HCT116 (cell line): ENCODE measurements around the gene FOXM1. TPM values are rescaled to one million over a fixed set of nuclear protein-coding genes. Genes with fewer than 3 reads are reported as not detected.
A peak's percentile ranks its signal among the peaks of the same experiment; 100 is the strongest.

Source experiments
- ATAC-seq: fragments of 200-7000 bp; cut with Tn5 transposase; 2 replicates; pipeline ENCODE4 v1.9.1; 2020; ENCODE audit warnings: mild to moderate bottlenecking, moderate library complexity
- BruUV-seq: library from RNA; stranded (reverse); fragments of 400-500 nt; replicated peaks from 2 replicates; lab custom pipeline; 2021; lab: Mats Ljungman, UMichigan
- CTCF ChIA-PET: fragments of 300-600 bp; sonication (Branson Sonifier 250); formaldehyde crosslinking; loops from one replicate; lab custom pipeline; 2021; ENCODE audit warnings: antibody characterized with exemption; lab: Charles Lee
- POLR2A ChIA-PET: fragments of 300-600, 350-600 bp; sonication (Branson Sonifier 250); formaldehyde crosslinking; loops from one replicate; lab custom pipeline; 2021; ENCODE audit warnings: antibody characterized with exemption; lab: Charles Lee
- RAD21 ChIA-PET, 2 experiments: fragments of 300-600 bp; sonication (Branson Sonifier 250); formaldehyde crosslinking; loops; one replicate each; lab custom pipeline; 2023; ENCODE audit warnings: low total read pairs in 2 of 2; ENCODE audit not compliant: uncharacterized antibody in 2 of 2, unreplicated experiment in 2 of 2, low non-redundant PET in 1 of 2; lab: Charles Lee
- DNase-seq: peaks from one replicate; pipeline ENCODE4 v3.0.0-alpha.2; 2010; ENCODE audit warnings: low read depth, low spot score
- H2AFZ ChIP-seq: fragments of 200-600 bp; shearing (Covaris generic), sonication (generic); 2 replicates; pipeline ENCODE4 v1.6.1; 2017; ENCODE audit warnings: low read depth, mixed run types, mixed read lengths, antibody characterized with exemption, low read length; ENCODE audit not compliant: poor library complexity, severe bottlenecking
- H3K27ac ChIP-seq: 2 replicates; pipeline ENCODE4 v1.5.1; 2012; ENCODE audit warnings: low read depth, low read length
- H3K27me3 ChIP-seq: fragments of 200-600 bp; sonication (generic); 2 replicates; pipeline ENCODE4 v1.6.1; 2016; ENCODE audit warnings: mixed run types, low read length, mixed read lengths; ENCODE audit not compliant: insufficient read depth
- H3K36me3 ChIP-seq, 2 experiments: fragments of 200-500 bp in 1 of 2; fragments of 200-600 bp in 1 of 2; sonication (Bioruptor generic) in 1 of 2; sonication (generic) in 1 of 2; 2 replicates each; pipeline versions ENCODE4 v1.5.1 to v1.6.1; 2014 to 2016; ENCODE audit warnings: low read length in 2 of 2, inconsistent platforms in 1 of 2, mixed read lengths in 1 of 2, mixed run types in 1 of 2; ENCODE audit not compliant: insufficient read depth in 2 of 2, control insufficient read depth in 1 of 2
- H3K4me1 ChIP-seq, 2 experiments: fragments of 200-600 bp in 1 of 2; sonication (generic) in 1 of 2; 2 replicates each; pipeline versions ENCODE4 v1.5.1 to v1.6.1; 2012 to 2017; ENCODE audit warnings: low read length in 2 of 2, inconsistent platforms in 1 of 2, mild to moderate bottlenecking in 1 of 2, mixed read lengths in 1 of 2, mixed run types in 1 of 2, moderate library complexity in 1 of 2; ENCODE audit not compliant: insufficient read depth in 2 of 2, control insufficient read depth in 1 of 2
- H3K4me2 ChIP-seq: fragments of 200-600 bp; sonication (generic); 2 replicates; pipeline ENCODE4 v1.6.1; 2017; ENCODE audit warnings: mixed run types, low read length, mixed read lengths
- H3K4me3 ChIP-seq, 2 experiments: fragments of 200-600 bp in 1 of 2; sonication (generic) in 1 of 2; replicated peaks in 1 of 2; 2 replicates each; pipeline ENCODE4 v1.5.1; 2011 to 2016; ENCODE audit warnings: low read length in 2 of 2, control low read depth in 1 of 2, low read depth in 1 of 2, mild to moderate bottlenecking in 1 of 2, mixed read lengths in 1 of 2, mixed run types in 1 of 2
- H3K79me2 ChIP-seq: fragments of 200-600 bp; sonication (generic); 2 replicates; pipeline ENCODE4 v1.6.1; 2017; ENCODE audit warnings: mild to moderate bottlenecking, mixed run types, low read length, moderate library complexity, mixed read lengths; ENCODE audit not compliant: insufficient read depth
- H3K9ac ChIP-seq: fragments of 200-600 bp; sonication (generic); 2 replicates; pipeline ENCODE4 v1.6.1; 2016; ENCODE audit warnings: low read length, mixed read lengths
- H3K9me2 ChIP-seq: fragments of 200-600 bp; sonication (generic), shearing (Covaris generic); 2 replicates; pipeline ENCODE4 v1.6.1; 2017; ENCODE audit warnings: mixed run types, mild to moderate bottlenecking, moderate library complexity; ENCODE audit not compliant: insufficient read depth
- H3K9me3 ChIP-seq, 2 experiments: fragments of 200-500 bp in 1 of 2; fragments of 200-600 bp in 1 of 2; sonication (Bioruptor generic) in 1 of 2; sonication (generic) in 1 of 2; 2 replicates each; pipeline ENCODE4 v1.6.1; 2014 to 2017; ENCODE audit warnings: low read length in 2 of 2, mixed read lengths in 2 of 2, inconsistent platforms in 1 of 2, low read depth in 1 of 2, mild to moderate bottlenecking in 1 of 2, mixed run types in 1 of 2, moderate library complexity in 1 of 2; ENCODE audit not compliant: control insufficient read depth in 1 of 2, insufficient read depth in 1 of 2
- H4K20me1 ChIP-seq: fragments of 200-600 bp; sonication (generic), shearing (Covaris generic); 2 replicates; pipeline ENCODE4 v1.6.1; 2017; ENCODE audit warnings: mixed run types, mild to moderate bottlenecking, moderate library complexity; ENCODE audit not compliant: insufficient read depth
- ATF3 ChIP-seq: IDR thresholded peaks from 2 replicates; pipeline ENCODE4 v1.6.1; 2012
- FOSL1 ChIP-seq: IDR thresholded peaks from 2 replicates; pipeline ENCODE4 v1.6.1; 2012; ENCODE audit warnings: low read depth
- JUND ChIP-seq: IDR thresholded peaks from 2 replicates; pipeline ENCODE4 v1.6.1; 2012
- RAD21 ChIP-seq: IDR thresholded peaks from 2 replicates; pipeline ENCODE4 v1.6.1; 2012; ENCODE audit warnings: low read depth, mild to moderate bottlenecking
- SIN3A ChIP-seq: IDR thresholded peaks from 2 replicates; pipeline ENCODE4 v1.6.1; 2012; ENCODE audit warnings: low read depth
- TCF7L2 ChIP-seq: IDR thresholded peaks from 2 replicates; pipeline ENCODE4 v1.7.0; 2011; ENCODE audit warnings: borderline replicate concordance, inconsistent platforms; ENCODE audit not compliant: insufficient read depth, insufficient read length; ENCODE audit errors: extremely low read depth
- intact Hi-C: fragments of 100-400 bp; cut with micrococcal nuclease; formaldehyde crosslinking; loops from 2 replicates; pipeline ENCODE4 v1.10.0; 2022
- total RNA-seq: library from RNA; stranded (reverse); gene quantifications from one replicate; pipeline ENCODE4 v1.2.1, GENCODE V29; 2021; ENCODE audit not compliant: unreplicated experiment
- TF ChIP-seq, protein P1 (sequence below), 3 experiments: fragments of 200-600 bp in 1 of 3; sonication (generic) in 1 of 3; IDR thresholded peaks in 2 of 3; conservative IDR thresholded peaks in 1 of 3; 2 replicates each; pipeline ENCODE4 v1.5.1; 2012 to 2017; ENCODE audit warnings: low read depth in 2 of 3, low read length in 2 of 3, antibody characterized with exemption in 1 of 3, borderline replicate concordance in 1 of 3, control low read depth in 1 of 3, mild to moderate bottlenecking in 1 of 3, mixed read lengths in 1 of 3, mixed run types in 1 of 3, moderate library complexity in 1 of 3; ENCODE audit not compliant: insufficient read depth in 1 of 3

The FOXM1 gene
- total RNA-seq, 1 experiment from 2014 or later, result 85.1 TPM

DNA sequence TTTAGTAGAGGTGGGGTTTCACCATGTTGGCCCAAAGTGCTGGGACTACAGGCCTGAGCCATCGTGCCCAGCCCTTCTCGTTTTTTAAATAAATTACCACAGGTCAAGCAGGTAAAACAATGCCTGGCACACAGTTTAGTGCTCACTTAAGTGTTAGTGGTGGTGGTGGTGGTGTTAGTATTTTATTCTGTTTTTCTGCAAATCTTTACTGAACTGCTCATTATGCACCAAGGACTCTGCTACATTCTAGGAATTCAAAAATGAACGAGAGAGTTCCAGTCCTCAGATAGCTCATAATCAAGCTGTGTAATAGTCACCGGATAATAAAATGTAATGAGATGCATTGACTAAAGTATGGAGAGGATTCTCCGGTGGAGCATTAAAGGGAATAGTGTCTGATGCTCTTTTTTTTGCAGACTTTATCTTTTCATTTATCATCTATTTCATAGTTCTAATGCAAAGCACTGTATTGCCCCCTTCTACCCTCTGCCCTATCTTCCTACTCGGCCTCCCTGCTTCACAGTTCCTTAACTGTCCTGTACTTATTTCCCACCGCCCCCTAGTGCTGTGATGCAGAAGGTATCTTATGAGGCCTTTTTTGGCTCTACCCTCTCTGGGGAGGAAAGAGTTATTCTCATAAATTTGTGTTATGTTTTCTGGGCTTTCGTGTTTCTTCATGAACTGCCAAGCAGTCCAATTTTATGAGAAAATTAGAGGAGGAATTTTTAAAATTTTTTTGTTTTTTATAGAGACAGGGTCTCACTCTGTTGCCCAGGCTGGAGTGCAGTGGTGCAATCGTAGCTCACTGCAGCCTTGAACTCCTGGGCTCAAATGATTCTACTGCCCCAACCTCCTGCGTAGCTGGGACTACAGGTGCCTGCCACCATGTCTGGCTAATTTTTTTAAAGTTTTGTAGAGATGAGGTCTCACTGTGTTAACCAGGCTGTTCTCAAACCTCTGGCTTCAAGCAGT, 63.5 kb downstream of the FOXM1 start:
- intact Hi-C loops, result loop anchor here (1.0 kb wide), 1 partner anchor 74 kb away; no protein-coding TSS in a partner anchor
- no TSS peak for BruUV-seq
- Histone ChIP-seq H3K9me2 (no peaks in the 10 kb centered on the region), H3K27me3 (no peaks in the 10 kb centered on the region), H3K9me3 (no peaks in the 10 kb centered on the region), H2AFZ (no peak overlapping the region), H3K4me1 (peaks cover 5 to 18% of the 10 kb centered on the region in 2 experiments), H3K4me2 (peak overlapping the region; percentile 97), H3K9ac (peak overlapping the region; percentile 93), H3K36me3 (peaks cover under 1 to 3% of the 10 kb centered on the region in 2 experiments; a peak in 3 of 4 replicates), H4K20me1 (no peaks in the 10 kb centered on the region), H3K27ac (peak overlapping the region; percentile 74), H3K4me3 (peak overlapping the region; percentile 77 to 89), H3K79me2 (peaks cover 28% of the 10 kb centered on the region)
- ChIA-PET CTCF (interaction anchor here (1.1 to 1.9 kb wide), 7 partner anchors 9 to 228 kb away, joined by 3 to 6 read pairs (median 3); no protein-coding TSS in a partner anchor), POLR2A (interaction anchor here (2.1 kb wide), 1 partner anchor 18 kb away, joined by 6 read pairs; the partner anchor contains the start of gene FKBP4), RAD21 (no interaction called here)
- peak; percentile 41 for DNase-seq
- TF ChIP-seq FOSL1 (no peak), ATF3 (no peak), SIN3A (no peak; the same call in 1 of the 2 replicates), TCF7L2 (no peak), JUND (no peak), RAD21 (peak; percentile 61)
- TF ChIP-seq, protein P1, sequence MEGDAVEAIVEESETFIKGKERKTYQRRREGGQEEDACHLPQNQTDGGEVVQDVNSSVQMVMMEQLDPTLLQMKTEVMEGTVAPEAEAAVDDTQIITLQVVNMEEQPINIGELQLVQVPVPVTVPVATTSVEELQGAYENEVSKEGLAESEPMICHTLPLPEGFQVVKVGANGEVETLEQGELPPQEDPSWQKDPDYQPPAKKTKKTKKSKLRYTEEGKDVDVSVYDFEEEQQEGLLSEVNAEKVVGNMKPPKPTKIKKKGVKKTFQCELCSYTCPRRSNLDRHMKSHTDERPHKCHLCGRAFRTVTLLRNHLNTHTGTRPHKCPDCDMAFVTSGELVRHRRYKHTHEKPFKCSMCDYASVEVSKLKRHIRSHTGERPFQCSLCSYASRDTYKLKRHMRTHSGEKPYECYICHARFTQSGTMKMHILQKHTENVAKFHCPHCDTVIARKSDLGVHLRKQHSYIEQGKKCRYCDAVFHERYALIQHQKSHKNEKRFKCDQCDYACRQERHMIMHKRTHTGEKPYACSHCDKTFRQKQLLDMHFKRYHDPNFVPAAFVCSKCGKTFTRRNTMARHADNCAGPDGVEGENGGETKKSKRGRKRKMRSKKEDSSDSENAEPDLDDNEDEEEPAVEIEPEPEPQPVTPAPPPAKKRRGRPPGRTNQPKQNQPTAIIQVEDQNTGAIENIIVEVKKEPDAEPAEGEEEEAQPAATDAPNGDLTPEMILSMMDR (IDR thresholded peaks at IDR 0.05 in 2 of 3, conservative IDR thresholded peaks at IDR 0.05 in 1 of 3; ENCODE audit: borderline replicate concordance in 1 of 3, insufficient read depth in 1 of 3, low read depth in 2 of 3, low read length in 2 of 3), result peak; percentile 61 to 77 (median 74); a peak in 5 of 6 replicates
- peak; percentile 57 for ATAC-seq
